ENCODE measurements around the gene TMEM8B. TPM values are rescaled to one million over a fixed set of nuclear protein-coding genes. Genes with fewer than 3 reads are reported as not detected.

The TMEM8B gene
- total and polyA plus RNA-seq, 10 of the 15 experiments (the other 5 are each of a cell fraction or from before 2014, with no cell fraction given), result 0.19 to 7.6 (median 2.5) TPM

- peak; percentile 13; the same call in 1 of the 2 replicates for TF ChIP-seq RFX5 (IDR thresholded peaks at IDR 0.05; ENCODE audit: low read depth, low read length)
Observed at GRCh38 chr9:35829084-35829763, at the start of gene TMEM8B (continued).

- no peaks in the 10 kb centered on the region for H3K27me3 ChIP-seq (replicated peaks in 1 of 2; ENCODE audit: control insufficient read depth in 2 of 2, insufficient read depth in 2 of 2, low read length in 1 of 2)
- H3K4me2 ChIP-seq (ENCODE audit: control insufficient read depth, insufficient read depth), result no peak overlapping the region
- ChIA-PET SMC1A (ENCODE audit: uncharacterized antibody, unreplicated experiment) (interaction anchor here (0.9 kb wide), 1 partner anchor 59 kb away, joined by 3 read pairs; no protein-coding TSS in a partner anchor), RAD21 (ENCODE audit: unreplicated experiment) (no interaction called here), POLR2A (no interaction called here), CTCF (interaction anchor here (0.6 to 2.0 kb wide), 4 partner anchors 9 to 683 kb away, joined by 3 to 6 read pairs (median 4); no protein-coding TSS in a partner anchor)
- H3K79me2 ChIP-seq (ENCODE audit: control insufficient read depth, insufficient read depth, low read length), result no peaks in the 10 kb centered on the region
- intact Hi-C loops (cut with micrococcal nuclease; ENCODE audit: unreplicated experiment), result no loop called here
- H2AFZ ChIP-seq (ENCODE audit: control insufficient read depth, low read depth, low read length), result no peak overlapping the region
- no peaks in the 10 kb centered on the region for H3K4me1 ChIP-seq (ENCODE audit: control insufficient read depth, insufficient read depth, low read length)
- FAIRE-seq, result no peak
- no peaks in the 10 kb centered on the region for H4K20me1 ChIP-seq (ENCODE audit: control insufficient read depth, insufficient read depth)
- 100% methylated on average over 1 of the region's 2 CpGs for WGBS (ENCODE audit: insufficient coverage, insufficient replicate concordance, low lambda C conversion rate, missing lambda C conversion rate)
- H3K9ac ChIP-seq (ENCODE audit: control insufficient read depth, insufficient read depth, low read length), result no peak overlapping the region
- H3K36me3 ChIP-seq (ENCODE audit: control insufficient read depth in 2 of 2, insufficient read depth in 2 of 2, low read length in 1 of 2), result peaks cover 2 to 6% of the 10 kb centered on the region in 2 experiments; a peak in 3 of 4 replicates
- no peak for DNase-seq (ENCODE audit: low read depth, low spot score)
- in situ Hi-C loops (cut with MboI), result no loop called here
- TSS peak; percentile 59 for BruUV-seq (replicated peaks)
- no peak for TF ChIP-seq IRF4 (IDR thresholded peaks at IDR 0.05; ENCODE audit: low read depth, low read length)
- TF ChIP-seq POLR2AphosphoS5 (IDR thresholded peaks at IDR 0.05; ENCODE audit: low read length), result no peak
- no peak for TF ChIP-seq WRNIP1 (IDR thresholded peaks at IDR 0.05; ENCODE audit: borderline replicate concordance, low read depth, low read length)
- no peak for TF ChIP-seq NR2F1 (conservative IDR thresholded peaks at IDR 0.05)
- no peak for TF ChIP-seq IKZF1 (conservative IDR thresholded peaks at IDR 0.05)
- no peak for TF ChIP-seq RFX5 (IDR thresholded peaks at IDR 0.05; ENCODE audit: low read depth, low read length)
- TF ChIP-seq CEBPB (IDR thresholded peaks at IDR 0.05; ENCODE audit: borderline replicate concordance in 1 of 2, low read depth in 2 of 2, low read length in 2 of 2), result no peak
- no peak for TF ChIP-seq PRDM15 (CRISPR knock-in tag; IDR thresholded peaks at IDR 0.05)
- no peak for TF ChIP-seq IRF5 (IDR thresholded peaks at IDR 0.05; ENCODE audit: borderline replicate concordance)
- TF ChIP-seq PBX3 (IDR thresholded peaks at IDR 0.05; ENCODE audit: insufficient replicate concordance, low read depth, low read length), result no peak
- H3K27ac ChIP-seq (ENCODE audit: control insufficient read depth, insufficient read depth), result no peak overlapping the region
- no peaks in the 10 kb centered on the region for H3K9me3 ChIP-seq (replicated peaks; ENCODE audit: control insufficient read depth, insufficient read depth, low read length)
- no peak for ATAC-seq
- no peak overlapping the region for H3K4me3 ChIP-seq
Observed at GRCh38 chr9:35781066-35781465, 48.0 kb upstream of the TMEM8B start.

Data from GM12878 (cell line).